Right cardiac atrium (tissue), 5 donors: ENCODE measurements around the gene ZNF554. TPM values are rescaled to one million over a fixed set of nuclear protein-coding genes. Genes with fewer than 3 reads are reported as not detected.

Experiments used
- ATAC-seq, 2 donors: fragments of 200-7000 bp; cut with Tn5 transposase; one replicate each; pipeline versions ENCODE4 v1.8.0 to v1.9.1; 2020; ENCODE audit warnings: moderate library complexity in 2 of 2, mild to moderate bottlenecking in 1 of 2
- DNase-seq, 3 donors: peaks; one replicate each; pipeline ENCODE4 v3.0.0-alpha.2; 2020
- H3K27ac ChIP-seq: one replicate; pipeline ENCODE4 v1.5.1; 2013; ENCODE audit warnings: mild to moderate bottlenecking, low read length, control low read depth, moderate library complexity
- H3K27me3 ChIP-seq: one replicate; pipeline ENCODE4 v1.6.1; 2013; ENCODE audit not compliant: control insufficient read depth, insufficient read depth
- H3K4me1 ChIP-seq: one replicate; pipeline ENCODE4 v1.6.1; 2013; ENCODE audit warnings: low read length; ENCODE audit not compliant: control insufficient read depth, insufficient read depth
- H3K4me3 ChIP-seq: one replicate; pipeline ENCODE4 v1.5.1; 2013; ENCODE audit warnings: low read length, control low read depth
- H3K9me3 ChIP-seq: one replicate; pipeline ENCODE4 v1.6.1; 2013; ENCODE audit warnings: low read length; ENCODE audit not compliant: control insufficient read depth
- WGBS: extraction: QIAGEN DNeasy Blood & Tissue Kit; methylation state at CpG from one replicate; pipeline ENCODE4 v1.1.7; 2013; 5-methylcytosine and 5-hydroxymethylcytosine counted together
- intact Hi-C, 4 donors: fragments of 100-400 bp; cut with DNase I; formaldehyde crosslinking; loops; one replicate each; pipeline versions ENCODE4 v1.11.0 to v1.14.0; 2022 to 2023
- polyA plus RNA-seq: library from polyadenylated mRNA; stranded (reverse); fragments of 200-250 nt; gene quantifications from one replicate; pipeline ENCODE4 v1.2.3, GENCODE V29; 2013
- total RNA-seq, 4 donors: library from RNA; stranded (reverse); fragmentation: NEBNext Ultra II Directional; extraction: Animal tissue kit (Norgen Biotek cat#: 25700); gene quantifications; one replicate each; pipeline ENCODE4 v1.2.1, GENCODE V29; 2021
- donor health status: healthy with polysubstance abuse.
- donor health status: DM: no; HTN: yes; CAD: no.
- donor health status: DM: no; HTN: no; CAD: no.
- donor health status: DM: no; HTN: yes; CAD: no; lungs with severe emphysema.
- donor health status: DM: yes; HTN: yes; CAD: no.

The ZNF554 gene
- total and polyA plus RNA-seq, 5 donors: 4.7 to 6.7 (median 6.1) TPM

- no peaks in the 10 kb centered on the region for H3K9me3 ChIP-seq
- peaks cover 12% of the 10 kb centered on the region for H3K4me1 ChIP-seq
- H3K27ac ChIP-seq: peak overlapping the region; percentile 83
- H3K4me3 ChIP-seq: peak overlapping the region; percentile 59
- peak in 2 of 3 donors; percentile 25 to 72 for DNase-seq
- no peaks in the 10 kb centered on the region for H3K27me3 ChIP-seq
- ATAC-seq: no peak
- intact Hi-C loops: no loop called here
- 3% methylated on average over 62 of the region's 62 CpGs for WGBS
Observed at GRCh38 chr19:2841855-2842574, 22.3 kb downstream of the ZNF554 start.

- no peak overlapping the region for H3K27ac ChIP-seq
- no peak for ATAC-seq
- H3K4me3 ChIP-seq: no peak overlapping the region
- peaks cover 12% of the 10 kb centered on the region for H3K4me1 ChIP-seq
- 98% methylated on average over 2 of the region's 2 CpGs for WGBS
- intact Hi-C loops: no loop called here
- H3K9me3 ChIP-seq: peaks cover 2% of the 10 kb centered on the region
- no peaks in the 10 kb centered on the region for H3K27me3 ChIP-seq
- no peak for DNase-seq
Observed at GRCh38 chr19:2845107-2845506, 25.4 kb downstream of the ZNF554 start.

GRCh38 chr19:2846180-2846894 lies 26.7 kb downstream of the ZNF554 start:
- no peaks in the 10 kb centered on the region for H3K27me3 ChIP-seq
- peaks cover 4% of the 10 kb centered on the region for H3K9me3 ChIP-seq
- intact Hi-C loops: no loop called here
- H3K4me1 ChIP-seq: peaks cover 12% of the 10 kb centered on the region
- H3K27ac ChIP-seq: peak overlapping the region; percentile 2
- DNase-seq (no peak), ATAC-seq (no peak)
- 91% methylated on average over 13 of the region's 13 CpGs for WGBS
- H3K4me3 ChIP-seq: no peak overlapping the region

GRCh38 chr19:2847507-2847906 lies 27.8 kb downstream of the ZNF554 start:
- H3K9me3 ChIP-seq: peaks cover 7% of the 10 kb centered on the region
- ATAC-seq: no peak
- intact Hi-C loops: no loop called here
- no peaks in the 10 kb centered on the region for H3K27me3 ChIP-seq
- WGBS: 96% methylated on average over 3 of the region's 3 CpGs
- no peak for DNase-seq
- no peak overlapping the region for H3K4me3 ChIP-seq
- H3K4me1 ChIP-seq: peaks cover 7% of the 10 kb centered on the region
- no peak overlapping the region for H3K27ac ChIP-seq

- Histone ChIP-seq H3K4me3 (no peak overlapping the region), H3K4me1 (peaks cover 6% of the 10 kb centered on the region), H3K27ac (no peak overlapping the region), H3K9me3 (peaks cover 17% of the 10 kb centered on the region), H3K27me3 (no peaks in the 10 kb centered on the region)
- no peak for ATAC-seq
- no peak for DNase-seq
- 85% methylated on average over 4 of the region's 4 CpGs for WGBS
- intact Hi-C loops: no loop called here
Observed at GRCh38 chr19:2848616-2849015, 28.9 kb downstream of the ZNF554 start.

- H3K27ac ChIP-seq: no peak overlapping the region
- no peak overlapping the region for H3K4me3 ChIP-seq
- intact Hi-C loops: no loop called here
- DNase-seq (no peak), ATAC-seq (no peak)
- peaks cover 6% of the 10 kb centered on the region for H3K4me1 ChIP-seq
- 89% methylated on average over 3 of the region's 3 CpGs for WGBS
- no peaks in the 10 kb centered on the region for H3K27me3 ChIP-seq
- H3K9me3 ChIP-seq: peaks cover 17% of the 10 kb centered on the region
Observed at GRCh38 chr19:2850256-2850925, 30.7 kb downstream of the ZNF554 start.

GRCh38 chr19:2852598-2852997 lies 32.9 kb downstream of the ZNF554 start:
- Histone ChIP-seq H3K9me3 (peaks cover 17% of the 10 kb centered on the region), H3K27ac (no peak overlapping the region), H3K4me3 (no peak overlapping the region), H3K4me1 (no peaks in the 10 kb centered on the region), H3K27me3 (no peaks in the 10 kb centered on the region)
- 98% methylated on average over 10 of the region's 10 CpGs for WGBS
- ATAC-seq (no peak), DNase-seq (no peak)
- intact Hi-C loops: no loop called here

- intact Hi-C loops: no loop called here
- WGBS: 98% methylated on average over 11 of the region's 11 CpGs
- DNase-seq: no peak
- Histone ChIP-seq H3K27ac (no peak overlapping the region), H3K9me3 (peaks cover 17% of the 10 kb centered on the region), H3K4me1 (no peaks in the 10 kb centered on the region), H3K4me3 (no peak overlapping the region), H3K27me3 (no peaks in the 10 kb centered on the region)
- no peak for ATAC-seq
Observed at GRCh38 chr19:2853015-2853606, 33.4 kb downstream of the ZNF554 start.

GRCh38 chr19:2854849-2855248 lies 35.2 kb downstream of the ZNF554 start:
- DNase-seq: no peak
- 98% methylated on average over 3 of the region's 3 CpGs for WGBS
- Histone ChIP-seq H3K4me1 (no peaks in the 10 kb centered on the region), H3K4me3 (no peak overlapping the region), H3K27ac (no peak overlapping the region), H3K27me3 (no peaks in the 10 kb centered on the region), H3K9me3 (peaks cover 15% of the 10 kb centered on the region)
- intact Hi-C loops: no loop called here
- no peak for ATAC-seq

- H3K27me3 ChIP-seq: no peaks in the 10 kb centered on the region
- DNase-seq (no peak), ATAC-seq (no peak)
- intact Hi-C loops: no loop called here
- no peaks in the 10 kb centered on the region for H3K4me1 ChIP-seq
- H3K27ac ChIP-seq: no peak overlapping the region
- H3K4me3 ChIP-seq: no peak overlapping the region
- H3K9me3 ChIP-seq: peaks cover 13% of the 10 kb centered on the region
- 95% methylated on average over 5 of the region's 5 CpGs for whole genome bisulfite sequencing
Observed at GRCh38 chr19:2856457-2857050, 36.9 kb downstream of the ZNF554 start.
